Caco-2 (cell line): ENCODE measurements around the gene ITGAE. TPM values are rescaled to one million over a fixed set of nuclear protein-coding genes. Genes with fewer than 3 reads are reported as not detected.

Source experiments
- BruUV-seq: library from RNA; stranded (reverse); fragments of 400-500 nt; replicated peaks from 2 replicates; lab custom pipeline; 2021; lab: Mats Ljungman, UMichigan
- CTCF ChIA-PET: fragments of 300-600 bp; sonication (Branson Sonifier 250); formaldehyde crosslinking; loops from one replicate; lab custom pipeline; 2022; ENCODE audit warnings: antibody characterized with exemption; lab: Charles Lee
- POLR2A ChIA-PET: fragments of 300-600 bp; sonication (Branson Sonifier 250); formaldehyde crosslinking; loops from one replicate; lab custom pipeline; 2022; ENCODE audit warnings: antibody characterized with exemption; lab: Charles Lee
- DNase-seq, 2 experiments: peaks; one replicate each; pipeline versions ENCODE4 v3.0.0 to v3.0.0-alpha.2; 2020 to 2022
- H3K27me3 ChIP-seq: replicated peaks from 2 replicates; pipeline ENCODE4 v1.6.0; 2011; ENCODE audit warnings: low read length; ENCODE audit not compliant: control insufficient read depth, insufficient read depth
- H3K36me3 ChIP-seq: 2 replicates; pipeline ENCODE4 v1.5.1; 2011; ENCODE audit warnings: low read length; ENCODE audit not compliant: control insufficient read depth, insufficient read depth
- H3K4me1 ChIP-seq: fragments of 250-450 bp; sonication (Bioruptor Pico); 2 replicates; pipeline ENCODE4 v1.5.1; 2020; ENCODE audit warnings: mild to moderate bottlenecking
- H3K4me3 ChIP-seq: 2 replicates; pipeline ENCODE4 v1.5.1; 2011; ENCODE audit warnings: low read depth, mild to moderate bottlenecking, control low read depth, low read length
- H3K9me3 ChIP-seq: fragments of 250-450 bp; sonication (Bioruptor Pico); 2 replicates; pipeline ENCODE4 v1.5.1; 2020; ENCODE audit warnings: mild to moderate bottlenecking, moderate library complexity
- H3K27ac Mint-ChIP-seq: one replicate; pipeline ENCODE4 v1.8.0; 2022; ENCODE audit warnings: mixed read lengths; ENCODE audit not compliant: unreplicated experiment
- H3K27me3 Mint-ChIP-seq: one replicate; pipeline ENCODE4 v1.8.0; 2022; ENCODE audit warnings: mixed read lengths; ENCODE audit not compliant: insufficient read depth, unreplicated experiment
- H3K36me3 Mint-ChIP-seq: one replicate; pipeline ENCODE4 v1.8.0; 2022; ENCODE audit warnings: mild to moderate bottlenecking, mixed read lengths; ENCODE audit not compliant: insufficient read depth, unreplicated experiment
- H3K4me1 Mint-ChIP-seq: one replicate; pipeline ENCODE4 v1.8.0; 2022; ENCODE audit warnings: low read depth, mixed read lengths; ENCODE audit not compliant: unreplicated experiment
- H3K4me3 Mint-ChIP-seq: one replicate; pipeline ENCODE4 v1.8.0; 2022; ENCODE audit warnings: mild to moderate bottlenecking, moderate library complexity, mixed read lengths; ENCODE audit not compliant: unreplicated experiment
- H3K9me3 Mint-ChIP-seq: one replicate; pipeline ENCODE4 v1.8.0; 2022; ENCODE audit warnings: mixed read lengths; ENCODE audit not compliant: unreplicated experiment
- intact Hi-C: fragments of 100-400 bp; cut with micrococcal nuclease; formaldehyde crosslinking; loops from one replicate; pipeline ENCODE4 v1.10.0; 2022; ENCODE audit not compliant: unreplicated experiment
- total RNA-seq: library from RNA; stranded (reverse); gene quantifications from 2 replicates; pipeline ENCODE4 v1.2.3, GENCODE V29; 2022
- TF ChIP-seq, protein P1 (sequence below), 2 experiments: fragments of 200-600 bp in 1 of 2; IDR thresholded peaks; 1 replicate in 1 of 2; 2 replicates in 1 of 2; pipeline versions ENCODE4 v1.5.1 to v1.8.0; 2011 to 2022; ENCODE audit warnings: antibody characterized with exemption in 1 of 2, control low read depth in 1 of 2, inconsistent platforms in 1 of 2, low read depth in 1 of 2, low read length in 1 of 2, mild to moderate bottlenecking in 1 of 2, moderate library complexity in 1 of 2; ENCODE audit not compliant: insufficient read depth in 1 of 2, severe bottlenecking in 1 of 2, unreplicated experiment in 1 of 2

ITGAE gene
- total RNA-seq, 1 experiment from 2014 or later: 12.8 TPM

DNA sequence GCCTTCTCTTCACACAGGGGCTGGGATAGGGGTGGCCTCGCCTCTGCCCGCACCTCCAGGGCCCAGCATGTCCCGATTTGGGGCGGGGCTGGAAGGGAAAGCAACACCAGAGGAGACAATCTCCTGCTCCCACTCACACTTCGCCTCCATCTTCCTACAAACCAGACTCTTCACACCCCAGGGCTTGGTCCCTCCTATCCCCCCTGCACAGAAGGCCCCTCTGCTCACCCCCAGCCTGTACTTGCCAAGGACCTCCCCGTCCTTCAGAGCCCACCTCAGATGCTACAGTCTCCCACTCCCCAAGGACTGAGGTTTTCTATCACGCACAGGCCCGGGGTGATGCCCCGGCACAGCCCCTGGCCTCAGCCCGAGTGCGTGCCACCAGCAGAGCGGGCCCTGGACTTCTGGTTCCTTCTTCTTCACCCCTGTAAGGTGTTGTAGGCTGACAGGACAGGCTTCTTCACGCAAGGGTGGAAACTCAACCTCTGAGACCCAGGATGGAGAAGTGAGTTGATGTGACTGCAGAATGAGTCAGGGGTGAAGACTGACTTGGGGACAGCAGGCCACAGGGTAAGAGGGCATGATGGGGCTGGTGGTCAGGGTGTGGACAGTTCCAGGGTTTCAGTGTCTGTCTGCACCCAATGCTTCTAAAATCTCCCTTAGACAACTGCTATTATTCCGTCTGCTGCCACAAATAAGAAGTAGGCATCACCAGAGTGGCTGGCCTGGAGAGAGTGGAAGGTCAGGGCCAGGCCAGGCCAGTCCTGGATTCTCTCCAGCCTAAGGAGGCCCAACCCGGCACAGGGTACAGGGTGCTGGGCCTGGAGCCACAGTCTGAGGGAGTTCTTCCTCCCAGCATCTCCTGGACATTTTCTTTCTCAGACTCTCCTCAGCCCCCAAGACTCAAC lies 2.5 kb downstream of the ITGAE start:
- intact Hi-C loops: no loop called here
- DNase-seq: no peak
- H3K9me3 Mint-ChIP-seq: no peaks in the 10 kb centered on the region
- BruUV-seq: no TSS peak
- CTCF ChIA-PET: interaction anchor here (1.1 kb wide), 1 partner anchor 61 kb away, joined by 6 read pairs; no protein-coding TSS in a partner anchor
- POLR2A ChIA-PET: no interaction called here
- H3K4me3 Mint-ChIP-seq: no peak overlapping the region
- Histone ChIP-seq H3K4me3 (no peak overlapping the region), H3K36me3 (no peaks in the 10 kb centered on the region), H3K9me3 (no peaks in the 10 kb centered on the region), H3K4me1 (no peaks in the 10 kb centered on the region), H3K27me3 (no peaks in the 10 kb centered on the region)
- no peaks in the 10 kb centered on the region for H3K4me1 Mint-ChIP-seq
- peaks cover 5% of the 10 kb centered on the region for H3K36me3 Mint-ChIP-seq
- H3K27me3 Mint-ChIP-seq: no peaks in the 10 kb centered on the region
- TF ChIP-seq, protein P1, sequence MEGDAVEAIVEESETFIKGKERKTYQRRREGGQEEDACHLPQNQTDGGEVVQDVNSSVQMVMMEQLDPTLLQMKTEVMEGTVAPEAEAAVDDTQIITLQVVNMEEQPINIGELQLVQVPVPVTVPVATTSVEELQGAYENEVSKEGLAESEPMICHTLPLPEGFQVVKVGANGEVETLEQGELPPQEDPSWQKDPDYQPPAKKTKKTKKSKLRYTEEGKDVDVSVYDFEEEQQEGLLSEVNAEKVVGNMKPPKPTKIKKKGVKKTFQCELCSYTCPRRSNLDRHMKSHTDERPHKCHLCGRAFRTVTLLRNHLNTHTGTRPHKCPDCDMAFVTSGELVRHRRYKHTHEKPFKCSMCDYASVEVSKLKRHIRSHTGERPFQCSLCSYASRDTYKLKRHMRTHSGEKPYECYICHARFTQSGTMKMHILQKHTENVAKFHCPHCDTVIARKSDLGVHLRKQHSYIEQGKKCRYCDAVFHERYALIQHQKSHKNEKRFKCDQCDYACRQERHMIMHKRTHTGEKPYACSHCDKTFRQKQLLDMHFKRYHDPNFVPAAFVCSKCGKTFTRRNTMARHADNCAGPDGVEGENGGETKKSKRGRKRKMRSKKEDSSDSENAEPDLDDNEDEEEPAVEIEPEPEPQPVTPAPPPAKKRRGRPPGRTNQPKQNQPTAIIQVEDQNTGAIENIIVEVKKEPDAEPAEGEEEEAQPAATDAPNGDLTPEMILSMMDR (IDR thresholded peaks at IDR 0.05; ENCODE audit: insufficient read depth in 1 of 2, low read depth in 1 of 2, low read length in 1 of 2, severe bottlenecking in 1 of 2, unreplicated experiment in 1 of 2): no peak
- no peak overlapping the region for H3K27ac Mint-ChIP-seq

DNA sequence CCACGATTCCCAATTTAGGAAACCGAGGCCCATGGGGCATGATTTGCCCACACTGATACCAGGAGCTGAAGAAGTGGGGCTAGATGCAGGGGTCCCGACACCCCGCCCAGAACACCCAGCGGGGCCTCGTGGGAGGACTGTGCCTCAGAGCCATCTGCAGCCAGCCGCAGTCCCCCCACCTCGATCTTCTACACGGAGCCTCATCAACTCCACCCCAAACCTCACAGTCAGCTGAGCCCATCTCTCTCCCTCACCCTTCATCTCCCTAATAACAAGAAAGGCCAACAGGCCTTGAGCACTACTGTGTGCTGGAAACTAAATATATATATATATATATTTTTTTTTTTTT lies 4.2 kb downstream of the ITGAE start:
- Histone ChIP-seq H3K36me3 (no peaks in the 10 kb centered on the region), H3K4me3 (no peak overlapping the region), H3K4me1 (no peaks in the 10 kb centered on the region), H3K27me3 (no peaks in the 10 kb centered on the region), H3K9me3 (no peaks in the 10 kb centered on the region)
- BruUV-seq: no TSS peak
- Mint-ChIP-seq H3K4me3 (no peak overlapping the region), H3K9me3 (no peaks in the 10 kb centered on the region), H3K36me3 (no peaks in the 10 kb centered on the region), H3K27ac (no peak overlapping the region), H3K4me1 (no peaks in the 10 kb centered on the region), H3K27me3 (no peaks in the 10 kb centered on the region)
- POLR2A ChIA-PET: no interaction called here
- no peak for DNase-seq
- intact Hi-C loops: no loop called here
- CTCF ChIA-PET: no interaction called here
- TF ChIP-seq, protein P1 (IDR thresholded peaks at IDR 0.05; ENCODE audit: insufficient read depth in 1 of 2, low read depth in 1 of 2, low read length in 1 of 2, severe bottlenecking in 1 of 2, unreplicated experiment in 1 of 2): no peak

DNA sequence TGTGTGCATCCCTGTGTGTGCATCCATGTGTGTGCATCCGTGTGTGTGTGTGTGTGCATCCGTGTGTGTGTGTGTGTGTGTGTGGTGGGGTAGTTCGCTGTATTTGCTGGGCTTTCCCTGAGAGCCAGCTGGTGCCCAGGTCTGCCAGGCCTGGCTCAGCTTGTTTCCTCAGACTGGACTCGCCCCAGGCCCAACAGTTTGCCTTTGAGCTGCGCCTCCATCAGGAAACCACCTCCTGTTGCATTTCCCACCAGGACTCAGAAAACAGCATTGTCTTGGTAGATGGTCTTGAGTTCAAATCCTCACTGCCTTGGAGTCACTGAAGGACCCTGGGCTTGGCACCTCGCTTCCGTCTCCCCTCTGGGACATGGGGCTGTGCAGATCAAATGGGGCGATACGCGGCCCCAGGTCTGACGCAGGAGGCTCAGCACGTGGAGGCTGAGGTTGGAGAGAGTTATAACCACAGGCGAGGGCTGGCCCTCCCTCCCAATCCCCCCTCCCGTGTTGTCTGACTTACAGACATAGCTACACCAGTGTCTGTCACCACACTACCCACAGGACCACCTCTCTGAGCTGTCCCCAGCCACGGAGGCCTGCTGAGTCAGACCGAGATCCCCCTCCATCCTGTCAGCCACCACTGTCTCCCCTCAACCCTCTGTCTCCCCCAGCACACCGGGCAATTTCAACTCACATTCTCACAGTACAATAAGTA lies 4.7 kb downstream of the ITGAE start:
- intact Hi-C loops: no loop called here
- CTCF ChIA-PET: interaction anchor here (0.6 kb wide), 1 partner anchor 57 kb away, joined by 3 read pairs; no protein-coding TSS in a partner anchor
- Mint-ChIP-seq H3K36me3 (no peaks in the 10 kb centered on the region), H3K27me3 (no peaks in the 10 kb centered on the region), H3K4me3 (no peak overlapping the region), H3K4me1 (no peaks in the 10 kb centered on the region), H3K27ac (no peak overlapping the region), H3K9me3 (no peaks in the 10 kb centered on the region)
- Histone ChIP-seq H3K9me3 (no peaks in the 10 kb centered on the region), H3K36me3 (no peaks in the 10 kb centered on the region), H3K4me1 (no peaks in the 10 kb centered on the region), H3K4me3 (no peak overlapping the region), H3K27me3 (no peaks in the 10 kb centered on the region)
- BruUV-seq: no TSS peak
- TF ChIP-seq, protein P1 (IDR thresholded peaks at IDR 0.05; ENCODE audit: insufficient read depth in 1 of 2, low read depth in 1 of 2, low read length in 1 of 2, severe bottlenecking in 1 of 2, unreplicated experiment in 1 of 2): no peak
- no peak for DNase-seq
- POLR2A ChIA-PET: no interaction called here
